Colon (tissue), 2 donors: Measurements from ENCODE around the gene C1QL3.

Experiments
- FAIRE-seq: peaks from 2 replicates; lab custom pipeline; 2012; peaks lifted over from hg19 to GRCh38; lab: Jason Lieb, UNC
- donor health status: control.
- donor health status: control.

C1QL3 gene

GRCh38 chr10:16493884-16494536 lies 27.7 kb downstream of the C1QL3 start:
- no peak for FAIRE-seq

DNA sequence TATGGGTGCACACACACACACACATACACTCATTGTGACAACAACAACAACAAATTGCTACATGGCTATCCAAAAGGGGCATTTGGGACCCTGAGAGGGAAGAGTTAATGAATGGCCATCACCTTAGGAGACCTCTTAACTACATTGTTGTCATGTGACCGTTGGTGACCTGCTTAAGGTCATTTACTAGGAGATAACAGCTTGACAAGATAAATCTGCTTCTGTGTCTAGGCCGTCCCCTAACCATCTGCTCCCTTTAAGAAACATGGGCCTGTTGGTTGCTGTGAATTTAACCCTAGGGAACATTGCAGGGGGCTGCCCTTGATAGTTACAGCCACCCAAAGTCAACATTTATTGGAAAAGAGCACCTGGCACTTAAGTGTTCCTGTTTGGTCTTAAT lies 29.7 kb downstream of the C1QL3 start:
- no peak for FAIRE-seq

GRCh38 chr10:16490511-16490910 lies 31.2 kb downstream of the C1QL3 start:
- no peak for FAIRE-seq

DNA sequence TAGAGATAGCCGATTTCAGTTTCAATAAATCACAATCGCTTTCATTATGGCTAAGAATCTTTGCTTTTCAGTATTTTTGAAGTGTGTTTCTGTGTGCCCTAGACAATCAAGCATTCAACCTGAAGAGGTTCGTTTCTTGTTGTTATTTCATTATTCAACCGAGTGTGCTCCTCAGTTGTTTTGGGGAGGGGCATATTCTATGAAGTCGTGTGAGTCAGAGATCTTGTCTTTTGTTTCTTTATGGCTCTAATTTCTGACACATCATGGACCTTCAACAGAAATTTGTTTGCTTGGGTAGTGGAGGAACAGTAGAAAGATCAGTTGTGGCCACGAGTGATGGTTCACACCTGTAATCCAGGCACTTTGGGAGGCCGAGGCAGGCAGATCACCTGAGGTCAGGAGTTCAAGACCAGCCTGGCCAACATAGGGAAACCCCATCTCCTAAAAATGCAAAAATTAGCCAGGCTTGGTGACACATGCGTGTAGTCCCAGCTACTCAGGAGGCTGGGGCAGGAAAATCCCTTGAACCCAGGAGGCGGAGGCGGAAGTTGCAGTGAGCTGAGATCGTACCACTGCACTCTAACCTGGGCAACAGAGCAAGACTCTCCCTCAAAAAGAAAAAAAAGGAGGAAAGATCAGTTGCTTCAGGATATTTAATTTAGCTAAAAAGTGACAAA lies 38.3 kb downstream of the C1QL3 start:
- FAIRE-seq = no peak

DNA sequence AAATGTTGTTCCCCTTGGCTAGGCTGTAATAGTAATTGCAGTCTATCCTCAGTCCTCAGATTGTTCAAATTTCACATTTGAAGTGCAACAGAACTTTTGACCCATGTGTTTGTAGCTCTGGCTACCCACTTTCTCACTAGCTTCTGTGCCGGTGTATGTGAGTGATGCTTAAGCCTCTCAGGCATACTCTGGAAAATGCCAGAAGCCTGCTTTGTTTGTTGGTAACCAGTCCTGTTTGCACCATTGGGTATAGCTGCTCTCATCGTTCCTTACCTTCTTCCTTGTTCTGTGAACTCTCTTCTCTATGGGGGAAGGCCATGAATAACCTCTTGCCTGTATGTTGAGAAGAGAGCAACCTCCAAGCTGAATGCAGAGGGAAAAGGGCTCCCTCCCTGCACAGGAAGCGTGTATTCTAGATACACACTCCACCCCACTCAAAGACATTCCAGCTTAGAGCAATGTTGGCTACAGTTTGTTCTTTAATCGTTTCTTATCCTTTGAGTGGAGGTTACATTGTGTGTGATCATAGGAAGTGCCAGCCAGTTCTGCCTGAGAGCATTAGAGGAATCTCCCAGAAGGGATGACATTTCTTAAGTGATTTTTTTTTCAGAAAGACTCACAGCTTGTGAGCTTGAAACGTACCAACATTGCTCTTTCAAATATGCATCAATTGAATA lies 40.5 kb downstream of the C1QL3 start:
- no peak for FAIRE-seq

GRCh38 chr10:16478801-16479200 lies 42.9 kb downstream of the C1QL3 start:
- FAIRE-seq = no peak

DNA sequence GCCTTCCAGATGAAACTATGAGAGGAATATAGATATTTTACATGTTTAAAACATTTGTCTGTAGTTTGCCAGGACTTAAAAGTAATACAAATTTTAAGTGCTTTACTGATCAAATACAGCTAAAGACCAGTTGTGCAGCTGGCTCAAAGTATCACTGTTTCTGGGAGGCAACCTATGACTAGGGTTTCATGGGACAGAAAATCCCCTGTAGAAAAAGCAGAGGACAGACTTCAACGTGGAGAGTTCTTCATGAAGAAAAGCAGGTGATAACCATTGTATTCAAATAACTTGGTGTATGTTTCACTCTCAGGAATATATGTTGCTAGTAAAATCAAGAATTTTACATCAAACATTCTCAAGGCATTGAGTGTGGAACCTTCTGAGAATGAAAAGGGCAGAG lies 43.9 kb downstream of the C1QL3 start:
- FAIRE-seq = no peak

- no peak for FAIRE-seq
Measured at GRCh38 chr10:16472828-16473227, 48.9 kb downstream of the C1QL3 start.

DNA sequence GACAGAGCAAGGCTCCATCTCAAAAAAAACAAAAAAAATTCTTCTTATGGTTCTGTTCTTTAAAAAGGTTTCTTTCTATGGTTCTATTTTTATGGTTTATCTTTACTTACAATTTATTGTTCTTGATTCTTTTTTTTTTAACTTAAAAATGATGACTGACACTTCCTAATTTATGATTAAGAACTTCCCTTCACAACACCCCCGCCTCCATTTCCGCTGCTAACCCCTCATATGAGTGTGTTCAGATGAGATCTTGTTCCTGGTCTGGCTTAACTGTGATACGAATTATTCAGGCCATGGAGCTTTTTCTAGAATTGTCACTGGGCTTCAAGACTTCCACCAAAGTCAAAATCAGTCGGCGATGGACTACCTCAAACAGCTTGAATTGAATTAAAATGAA lies 50.9 kb downstream of the C1QL3 start:
- no peak for FAIRE-seq

GRCh38 chr10:16466001-16466400 lies 55.7 kb downstream of the C1QL3 start:
- no peak for FAIRE-seq
